GM21526 (cell line): ENCODE measurements around the gene MIPOL1.

Source experiments
- ATAC-seq: cut with Tn5 transposase; IDR thresholded peaks from one replicate; pipeline ENCODE4 v1.9.1; 2021; ENCODE audit warnings: moderate library complexity; ENCODE audit not compliant: unreplicated experiment, low FRiP score

MIPOL1 gene

GRCh38 chr14:37579274-37579673, 381.5 kb downstream of the MIPOL1 start:
- ATAC-seq, result no peak

- no peak for ATAC-seq
Observed at GRCh38 chr14:37580146-37580545, 382.4 kb downstream of the MIPOL1 start.

GRCh38 chr14:37583358-37584210, 385.8 kb downstream of the MIPOL1 start:
- no peak for ATAC-seq

GRCh38 chr14:37584211-37585100, 386.7 kb downstream of the MIPOL1 start:
- ATAC-seq, result no peak

GRCh38 chr14:37585101-37585511, 387.4 kb downstream of the MIPOL1 start:
- no peak for ATAC-seq

GRCh38 chr14:37585971-37586796, 388.4 kb downstream of the MIPOL1 start:
- ATAC-seq, result no peak

- ATAC-seq, result no peak
Observed at GRCh38 chr14:37586797-37587130, 389.0 kb downstream of the MIPOL1 start.

- no peak for ATAC-seq
Observed at GRCh38 chr14:37587131-37587803, 389.5 kb downstream of the MIPOL1 start.

GRCh38 chr14:37587881-37588666, 390.3 kb downstream of the MIPOL1 start:
- no peak for ATAC-seq

- no peak for ATAC-seq
Observed at GRCh38 chr14:37588667-37588955, 390.9 kb downstream of the MIPOL1 start.

GRCh38 chr14:37588956-37589714, 391.4 kb downstream of the MIPOL1 start:
- ATAC-seq, result no peak

- ATAC-seq, result no peak
Observed at GRCh38 chr14:37589715-37590427, 392.1 kb downstream of the MIPOL1 start.

GRCh38 chr14:37590428-37591139, 392.8 kb downstream of the MIPOL1 start:
- ATAC-seq, result no peak

- no peak for ATAC-seq
Observed at GRCh38 chr14:37591311-37591940, 393.7 kb downstream of the MIPOL1 start.

GRCh38 chr14:37591941-37592481, 394.3 kb downstream of the MIPOL1 start:
- no peak for ATAC-seq

- ATAC-seq, result no peak
Observed at GRCh38 chr14:37592482-37593408, 395.0 kb downstream of the MIPOL1 start.
